Skeletal muscle tissue (tissue), 4 donors: ENCODE data around the gene TXNDC16. TPM values are rescaled to one million over a fixed set of nuclear protein-coding genes. Genes with fewer than 3 reads are reported as not detected.

Source experiments
- H3K27ac ChIP-seq: one replicate; pipeline ENCODE4 v1.7.0; 2013; ENCODE audit warnings: mild to moderate bottlenecking, low read depth, low read length, inconsistent platforms
- H3K27me3 ChIP-seq, 3 donors: one replicate each; pipeline ENCODE4 v1.7.0; 2013; ENCODE audit warnings: low read length in 3 of 3; ENCODE audit not compliant: control insufficient read depth in 3 of 3, insufficient read depth in 3 of 3
- H3K36me3 ChIP-seq, 3 donors: one replicate each; pipeline ENCODE4 v1.7.0; 2013; ENCODE audit warnings: low read length in 3 of 3; ENCODE audit not compliant: control insufficient read depth in 3 of 3, insufficient read depth in 3 of 3
- H3K4me1 ChIP-seq, 3 donors: one replicate each; pipeline ENCODE4 v1.7.0; 2013; ENCODE audit warnings: low read length in 3 of 3, mild to moderate bottlenecking in 3 of 3; ENCODE audit not compliant: control insufficient read depth in 3 of 3, insufficient read depth in 3 of 3
- H3K4me3 ChIP-seq, 3 donors: one replicate each; pipeline ENCODE4 v1.7.0; 2013; ENCODE audit warnings: low read length in 3 of 3
- H3K9ac ChIP-seq, 3 donors: one replicate each; pipeline ENCODE4 v1.7.0; 2013; ENCODE audit warnings: low read length in 3 of 3, mild to moderate bottlenecking in 3 of 3, moderate library complexity in 2 of 3, low read depth in 1 of 3
- H3K9me3 ChIP-seq, 3 donors: one replicate each; pipeline ENCODE4 v1.7.0; 2013; ENCODE audit warnings: low read length in 3 of 3; ENCODE audit not compliant: control insufficient read depth in 3 of 3
- total RNA-seq: library from RNA; depleted of rRNA; stranded (reverse); fragments of >200 nt; gene quantifications from one replicate; pipeline ENCODE4 v1.2.3, GENCODE V29; 2014
- donor health status: Osteomylitis.

Gene TXNDC16
- total RNA-seq, 1 donor from 2014 or later = 7.3 TPM

- Histone ChIP-seq H3K9me3 (no peaks in the 10 kb centered on the region), H3K9ac (no peak overlapping the region), H3K27me3 (no peaks in the 10 kb centered on the region), H3K4me1 (no peaks in the 10 kb centered on the region), H3K4me3 (no peak overlapping the region), H3K27ac (no peak overlapping the region), H3K36me3 (peaks cover 0 to 4% (median 0%) of the 10 kb centered on the region in 3 donors)
Observed at GRCh38 chr14:52430474-52430873, 121.8 kb downstream of the TXNDC16 start.

GRCh38 chr14:52429451-52429850, 122.9 kb downstream of the TXNDC16 start:
- Histone ChIP-seq H3K9me3 (no peaks in the 10 kb centered on the region), H3K36me3 (peaks cover 0 to 4% (median 0%) of the 10 kb centered on the region in 3 donors), H3K27ac (no peak overlapping the region), H3K27me3 (no peaks in the 10 kb centered on the region), H3K4me1 (no peaks in the 10 kb centered on the region), H3K9ac (no peak overlapping the region), H3K4me3 (no peak overlapping the region)

- Histone ChIP-seq H3K4me1 (no peaks in the 10 kb centered on the region), H3K36me3 (peaks cover 0 to 4% (median 0%) of the 10 kb centered on the region in 3 donors), H3K9me3 (no peaks in the 10 kb centered on the region), H3K9ac (no peak overlapping the region), H3K27ac (no peak overlapping the region), H3K27me3 (no peaks in the 10 kb centered on the region), H3K4me3 (no peak overlapping the region)
Observed at GRCh38 chr14:52427460-52427859, 124.8 kb downstream of the TXNDC16 start.

- H3K9me3 ChIP-seq = no peaks in the 10 kb centered on the region
- H3K36me3 ChIP-seq = no peaks in the 10 kb centered on the region
- no peak overlapping the region for H3K27ac ChIP-seq
- H3K4me1 ChIP-seq = no peaks in the 10 kb centered on the region
- no peak overlapping the region for H3K4me3 ChIP-seq
- H3K9ac ChIP-seq = no peak overlapping the region
- no peaks in the 10 kb centered on the region for H3K27me3 ChIP-seq
Observed at GRCh38 chr14:52422650-52423356, 129.5 kb downstream of the TXNDC16 start.

GRCh38 chr14:52417139-52417538, 135.2 kb downstream of the TXNDC16 start:
- no peak overlapping the region for H3K9ac ChIP-seq

GRCh38 chr14:52413729-52414408, 138.4 kb downstream of the TXNDC16 start:
- Histone ChIP-seq H3K27ac (no peak overlapping the region), H3K36me3 (no peaks in the 10 kb centered on the region), H3K9ac (no peak overlapping the region), H3K27me3 (no peaks in the 10 kb centered on the region), H3K9me3 (no peaks in the 10 kb centered on the region), H3K4me3 (no peak overlapping the region), H3K4me1 (no peaks in the 10 kb centered on the region)

More at GRCh38 chr14:52417139-52417538, 135.2 kb downstream of the TXNDC16 start:
- no peaks in the 10 kb centered on the region for H3K9me3 ChIP-seq
- no peaks in the 10 kb centered on the region for H3K27me3 ChIP-seq
- no peaks in the 10 kb centered on the region for H3K4me1 ChIP-seq
- H3K36me3 ChIP-seq = no peaks in the 10 kb centered on the region
- no peak overlapping the region for H3K4me3 ChIP-seq
- no peak overlapping the region for H3K27ac ChIP-seq

- Histone ChIP-seq H3K27ac (no peak overlapping the region), H3K36me3 (no peaks in the 10 kb centered on the region), H3K4me3 (no peak overlapping the region), H3K4me1 (no peaks in the 10 kb centered on the region), H3K9me3 (no peaks in the 10 kb centered on the region), H3K27me3 (no peaks in the 10 kb centered on the region), H3K9ac (no peak overlapping the region)
Observed at GRCh38 chr14:52412426-52412825, 139.9 kb downstream of the TXNDC16 start.

- H3K4me1 ChIP-seq = no peaks in the 10 kb centered on the region
- no peak overlapping the region for H3K27ac ChIP-seq
- no peaks in the 10 kb centered on the region for H3K36me3 ChIP-seq
Observed at GRCh38 chr14:52405314-52405713, 147.0 kb downstream of the TXNDC16 start.

GRCh38 chr14:52402812-52403526, 149.3 kb downstream of the TXNDC16 start:
- Histone ChIP-seq H3K9ac (no peak overlapping the region), H3K27me3 (no peaks in the 10 kb centered on the region), H3K9me3 (no peaks in the 10 kb centered on the region), H3K27ac (no peak overlapping the region), H3K36me3 (no peaks in the 10 kb centered on the region), H3K4me3 (no peak overlapping the region), H3K4me1 (no peaks in the 10 kb centered on the region)

More at GRCh38 chr14:52405314-52405713, 147.0 kb downstream of the TXNDC16 start:
- no peaks in the 10 kb centered on the region for H3K27me3 ChIP-seq
- no peaks in the 10 kb centered on the region for H3K9me3 ChIP-seq
- no peak overlapping the region for H3K9ac ChIP-seq
- no peak overlapping the region for H3K4me3 ChIP-seq

- Histone ChIP-seq H3K36me3 (no peaks in the 10 kb centered on the region), H3K4me3 (no peak overlapping the region), H3K9ac (no peak overlapping the region), H3K9me3 (no peaks in the 10 kb centered on the region), H3K4me1 (no peaks in the 10 kb centered on the region), H3K27ac (no peak overlapping the region), H3K27me3 (no peaks in the 10 kb centered on the region)
Observed at GRCh38 chr14:52400846-52401245, 151.5 kb downstream of the TXNDC16 start.
